Motor neuron (in vitro differentiated cells): Measurements from ENCODE around the gene PRRT1. TPM values are rescaled to one million over a fixed set of nuclear protein-coding genes. Genes with fewer than 3 reads are reported as not detected.

Experiments used
- ATAC-seq, 8 experiments: fragments of 200-7000 bp; cut with Tn5 transposase; replicated peaks in 6 of 8; 2 replicates each; pipeline ENCODE4 v1.8.0; 2021; ENCODE audit warnings: mild to moderate bottlenecking in 8 of 8, moderate library complexity in 8 of 8
- H3K27ac ChIP-seq, 2 donors: fragments of 250-450 bp; sonication (Bioruptor Pico); 2 replicates each; pipeline ENCODE4 v1.9.0; 2021; ENCODE audit warnings: antibody characterized with exemption in 2 of 2, mild to moderate bottlenecking in 2 of 2, moderate library complexity in 1 of 2
- H3K4me1 ChIP-seq, 2 donors: fragments of 250-450 bp; sonication (Bioruptor Pico); replicated peaks in 1 of 2; 2 replicates each; pipeline ENCODE4 v1.6.1; 2021; ENCODE audit warnings: antibody characterized with exemption in 2 of 2, mild to moderate bottlenecking in 2 of 2, moderate library complexity in 1 of 2
- H3K4me3 ChIP-seq, 5 donors: fragments of 250-450 bp; sonication (Bioruptor Pico); 2 replicates each; pipeline ENCODE4 v1.9.0; 2021; ENCODE audit warnings: antibody characterized with exemption in 5 of 5, mild to moderate bottlenecking in 5 of 5, moderate library complexity in 4 of 5
- WGBS, 10 experiments: fragments of 450-650 bp; shearing (Covaris generic); methylation state at CpG; one replicate each; pipeline ENCODE4 v1.0.0; 2022; 5-methylcytosine and 5-hydroxymethylcytosine counted together
- in situ Hi-C, 9 experiments: fragments of 400-800 bp; cut with MboI; loops; one replicate each; pipeline ENCODE4 v1.15.0; 2021; ENCODE audit warnings: low sequenced_read_pairs in 9 of 9, low pct_unique_long_range_greater_than_20kb in 2 of 9; ENCODE audit not compliant: unreplicated experiment in 9 of 9
- total RNA-seq, 8 experiments: library from RNA; unstranded; fragments of 300-600 nt; gene quantifications; 2 replicates each; pipeline versions ENCODE4 v1.2.3 to v1.2.4, GENCODE V29; 2022

Gene PRRT1
- total RNA-seq, 8 experiments from 2014 or later, result 0.50 to 2.9 (median 1.1) TPM

DNA sequence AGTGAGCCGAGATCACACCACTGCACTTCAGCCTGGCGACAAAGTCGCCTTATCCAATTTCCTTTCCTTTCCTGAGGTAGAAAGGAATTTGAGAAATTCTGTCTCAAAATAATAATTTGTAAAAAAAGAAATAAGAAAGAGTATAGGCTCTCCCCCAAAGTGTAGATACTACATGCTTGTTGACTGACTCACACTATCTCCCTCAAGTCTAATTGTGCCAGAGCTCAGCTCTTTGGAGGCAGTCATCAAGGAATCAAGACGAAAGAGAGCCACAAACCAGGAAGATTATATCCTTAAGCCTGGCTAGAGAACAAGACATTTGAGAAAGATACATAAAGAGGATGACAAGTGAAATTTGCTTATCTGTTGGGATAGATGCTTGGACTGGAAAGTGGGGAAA, 18.0 kb downstream of the PRRT1 start:
- in situ Hi-C loops, result no loop called here
- 0 to 83% (median 63%) methylated on average over 1 to 3 of the region's 4 CpGs for WGBS, 10 experiments
- no peak for ATAC-seq

DNA sequence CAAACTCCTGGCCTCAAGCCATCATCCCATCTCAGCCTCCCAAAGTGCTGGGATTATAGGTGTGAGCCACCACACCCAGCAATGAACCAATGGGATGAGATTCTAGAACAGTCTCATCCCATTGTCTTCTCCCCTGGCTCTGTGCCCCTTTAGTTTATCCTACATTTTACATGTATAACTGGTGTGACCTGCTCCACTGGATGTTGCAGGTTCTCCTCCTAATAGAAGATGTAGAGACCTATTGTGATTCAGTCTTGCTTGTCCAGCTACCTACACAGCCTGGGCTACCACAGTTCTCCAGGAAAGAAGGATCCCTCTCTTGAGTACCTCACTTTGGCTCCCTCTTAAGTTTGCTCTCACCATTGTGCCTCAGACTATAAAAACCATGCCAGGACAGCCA, 19.6 kb downstream of the PRRT1 start:
- Histone ChIP-seq H3K27ac (no peak overlapping the region), H3K4me1 (peaks cover 15 to 16% of the 10 kb centered on the region in 2 donors), H3K4me3 (no peak overlapping the region)
- no peak for ATAC-seq
- in situ Hi-C loops, result no loop called here

More for the DNA sequence above, 18.0 kb downstream of the PRRT1 start:
- H3K4me1 ChIP-seq, result peaks cover 8 to 9% of the 10 kb centered on the region in 2 donors
- H3K27ac ChIP-seq, result no peak overlapping the region
- no peak overlapping the region for H3K4me3 ChIP-seq

GRCh38 chr6:32131439-32131948, 20.2 kb downstream of the PRRT1 start:
- 65 to 100% (median 91%) methylated on average over 1 to 6 of the region's 14 CpGs; no CpG with 5 or more reads in 4 of the 10 experiments for WGBS, 10 experiments
- in situ Hi-C loops, result no loop called here
- Histone ChIP-seq H3K4me1 (peaks cover 19 to 20% of the 10 kb centered on the region in 2 donors), H3K27ac (no peak overlapping the region), H3K4me3 (no peak overlapping the region)
- ATAC-seq, result no peak

DNA sequence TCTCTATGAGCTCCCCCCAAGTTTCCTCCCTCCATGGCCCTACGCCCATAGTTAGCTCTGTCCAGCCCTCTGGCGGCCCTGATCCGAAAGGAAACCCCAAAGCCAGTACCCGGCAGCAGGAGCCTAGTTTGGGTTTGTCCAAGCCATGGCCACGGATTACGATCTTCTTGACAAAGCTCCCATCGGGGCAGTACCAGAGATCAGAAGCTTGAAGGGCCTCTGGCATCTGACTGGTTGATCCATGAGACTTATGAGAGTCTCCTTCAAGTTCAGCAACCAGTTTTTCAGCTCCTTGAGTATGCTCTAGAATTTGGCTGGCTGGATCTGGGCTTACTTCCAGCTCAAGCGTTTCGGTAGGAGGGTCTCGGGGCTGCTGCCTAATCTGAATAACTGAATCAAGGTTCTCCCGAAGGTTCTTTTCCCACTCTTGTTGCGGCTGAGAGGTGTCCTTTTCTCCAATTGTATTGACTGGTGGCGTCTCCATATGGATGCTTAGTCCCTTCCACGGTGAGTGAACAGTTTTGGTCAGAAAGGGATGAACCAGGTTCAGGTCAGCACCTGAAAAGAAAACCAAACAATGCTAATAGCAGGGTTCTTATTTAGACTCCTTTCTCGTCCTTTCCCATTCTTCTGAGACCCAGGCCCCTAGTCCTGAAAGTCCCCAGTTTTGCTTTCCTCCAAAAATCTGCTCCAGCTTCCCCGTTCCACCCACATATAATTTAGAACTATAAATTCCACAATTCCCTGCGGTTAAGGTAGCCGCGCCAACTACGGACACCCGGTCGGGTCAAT, 22.2 kb downstream of the PRRT1 start:
- peak in 2 of 8 experiments; percentile 8 to 12 for ATAC-seq
- in situ Hi-C loops, result no loop called here
- H3K27ac ChIP-seq, result peak overlapping the region; percentile 42 to 59
- H3K4me3 ChIP-seq, result peak overlapping the region; percentile 56 to 71 (median 60)
- 0 to 34% (median 15%) methylated on average over 2 to 16 of the region's 22 CpGs; no CpG with 5 or more reads in 2 of the 10 experiments for WGBS, 10 experiments
- peaks cover 19 to 20% of the 10 kb centered on the region in 2 donors for H3K4me1 ChIP-seq

DNA sequence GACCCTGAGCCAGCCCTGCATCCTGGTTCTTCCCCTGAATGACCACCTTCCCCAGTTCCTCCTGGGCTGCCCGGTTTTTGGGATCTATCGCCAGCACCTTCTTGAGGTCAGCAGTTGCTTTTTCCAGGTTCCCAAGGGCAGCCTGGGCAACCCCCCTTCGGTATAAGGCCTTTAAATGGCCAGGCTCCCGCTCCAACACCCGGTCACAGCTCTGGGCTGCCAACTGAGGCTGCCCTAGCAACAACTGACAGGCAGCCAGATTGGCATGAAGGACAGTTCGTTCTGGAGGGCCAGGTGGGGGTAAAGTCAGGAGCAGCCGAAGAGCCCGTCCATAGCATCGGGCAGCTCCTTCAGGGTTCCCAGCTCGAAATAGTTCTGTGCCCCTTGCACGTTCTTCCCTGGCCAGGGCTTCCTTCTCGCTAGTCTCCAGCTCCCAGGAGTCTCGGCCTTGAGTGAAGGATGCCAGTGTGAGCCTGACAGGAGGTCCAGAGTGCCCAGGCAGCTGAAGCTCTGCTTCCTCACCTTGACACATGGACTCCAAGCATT, 22.9 kb downstream of the PRRT1 start:
- in situ Hi-C loops, result no loop called here
- no peak for ATAC-seq
- Histone ChIP-seq H3K4me1 (peaks cover 19 to 20% of the 10 kb centered on the region in 2 donors), H3K27ac (peak overlapping the region in 1 of 2 donors; percentile 17), H3K4me3 (peak overlapping the region; percentile 56 to 71 (median 60))
- WGBS, 10 experiments, result 0 to 92% (median 73%) methylated on average over 1 to 8 of the region's 13 CpGs; no CpG with 5 or more reads in 4 of the 10 experiments

GRCh38 chr6:32127717-32128592, 23.8 kb downstream of the PRRT1 start, which contains the start of gene ATF6B:
Gene ATF6B, minus strand, starts transcription at chr6:32128246. Its CDS starts 39 bp downstream, at chr6:32128207.
- 0% methylated on average over 1 to 6 of the region's 44 CpGs; no CpG with 5 or more reads in 3 of the 10 experiments for WGBS, 10 experiments
- in situ Hi-C loops, result no loop called here
- Histone ChIP-seq H3K27ac (peak within 1 kb of the TSS; percentile 95), H3K4me3 (peak within 1 kb of the TSS; percentile 85 to 99 (median 94)), H3K4me1 (peaks cover 19 to 20% of the 10 kb centered on the region in 2 donors)
- peak; percentile 78 to 95 (median 92) for ATAC-seq

GRCh38 chr6:32127409-32127716, 24.4 kb downstream of the PRRT1 start:
- no peak for ATAC-seq
- 0 to 39% (median 6%) methylated on average over 2 to 7 of the region's 9 CpGs; no CpG with 5 or more reads in 4 of the 10 experiments for WGBS, 10 experiments
- Histone ChIP-seq H3K27ac (peak overlapping the region; percentile 95), H3K4me3 (peak overlapping the region; percentile 85 to 99 (median 94)), H3K4me1 (peaks cover 19 to 20% of the 10 kb centered on the region in 2 donors)
- in situ Hi-C loops, result no loop called here

DNA sequence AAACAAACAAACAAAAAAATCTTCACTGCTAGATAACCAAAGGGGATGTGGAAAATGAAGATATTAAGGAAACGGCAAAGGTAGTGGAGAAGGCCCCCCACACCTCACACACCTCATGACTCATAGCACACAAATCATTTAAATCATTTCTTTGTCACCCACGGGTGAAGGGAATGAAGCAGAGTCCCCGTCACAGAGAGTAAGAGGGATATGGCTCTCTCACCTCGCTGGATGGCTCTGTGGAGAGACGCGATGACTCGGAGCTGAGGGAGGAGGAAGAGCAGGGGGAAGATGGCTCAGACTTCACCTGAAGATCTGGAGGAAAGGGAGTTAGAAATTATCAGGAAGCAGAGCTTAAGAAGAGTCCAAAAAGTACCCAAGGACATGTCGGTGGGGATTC, 24.9 kb downstream of the PRRT1 start:
- in situ Hi-C loops, result no loop called here

GRCh38 chr6:32123681-32124080, 28.1 kb downstream of the PRRT1 start:
- H3K4me1 ChIP-seq, result peaks cover 13% of the 10 kb centered on the region in 2 donors
- WGBS, 10 experiments, result 63 to 100% (median 100%) methylated on average over 1 to 3 of the region's 4 CpGs; no CpG with 5 or more reads in 5 of the 10 experiments
- H3K4me3 ChIP-seq, result no peak overlapping the region
- no peak for ATAC-seq
- no peak overlapping the region for H3K27ac ChIP-seq
- in situ Hi-C loops, result no loop called here

More for the DNA sequence above, 24.9 kb downstream of the PRRT1 start:
- 54 to 90% (median 60%) methylated on average over 2 to 7 of the region's 8 CpGs; no CpG with 5 or more reads in 2 of the 10 experiments for WGBS, 10 experiments
- H3K4me1 ChIP-seq, result peaks cover 19 to 20% of the 10 kb centered on the region in 2 donors
- no peak for ATAC-seq
- H3K4me3 ChIP-seq, result peak overlapping the region; percentile 85 to 99 (median 94)
- no peak overlapping the region for H3K27ac ChIP-seq

DNA sequence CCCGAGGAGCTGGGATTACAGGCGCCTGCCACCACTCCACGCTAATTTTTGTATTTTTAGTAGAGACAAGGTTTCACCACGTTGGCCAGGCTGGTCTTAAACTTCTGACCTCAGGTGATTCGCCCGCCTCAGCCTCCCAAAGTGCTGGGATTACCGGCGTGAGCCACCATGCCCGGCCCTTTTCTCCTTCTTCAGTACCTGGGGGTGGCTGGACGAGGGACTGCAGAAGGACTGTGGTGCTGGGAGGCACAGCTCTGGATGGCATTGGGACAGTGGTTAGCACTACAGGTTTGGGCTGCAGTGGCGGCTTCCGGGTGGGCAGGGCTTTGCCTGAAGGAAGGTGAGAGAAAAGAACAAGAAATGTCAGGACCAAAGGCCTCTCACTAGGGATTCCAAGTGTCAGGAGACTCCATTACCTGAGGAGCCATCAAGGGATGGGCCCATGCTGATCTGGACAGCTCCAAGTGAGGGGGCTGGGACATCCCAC, 31.1 kb downstream of the PRRT1 start:
- Histone ChIP-seq H3K27ac (no peak overlapping the region), H3K4me3 (no peak overlapping the region), H3K4me1 (peaks cover 3% of the 10 kb centered on the region in 2 donors)
- ATAC-seq, result no peak
- WGBS, 10 experiments, result 0 to 100% (median 93%) methylated on average over 1 to 9 of the region's 12 CpGs; no CpG with 5 or more reads in 2 of the 10 experiments
- in situ Hi-C loops, result no loop called here

DNA sequence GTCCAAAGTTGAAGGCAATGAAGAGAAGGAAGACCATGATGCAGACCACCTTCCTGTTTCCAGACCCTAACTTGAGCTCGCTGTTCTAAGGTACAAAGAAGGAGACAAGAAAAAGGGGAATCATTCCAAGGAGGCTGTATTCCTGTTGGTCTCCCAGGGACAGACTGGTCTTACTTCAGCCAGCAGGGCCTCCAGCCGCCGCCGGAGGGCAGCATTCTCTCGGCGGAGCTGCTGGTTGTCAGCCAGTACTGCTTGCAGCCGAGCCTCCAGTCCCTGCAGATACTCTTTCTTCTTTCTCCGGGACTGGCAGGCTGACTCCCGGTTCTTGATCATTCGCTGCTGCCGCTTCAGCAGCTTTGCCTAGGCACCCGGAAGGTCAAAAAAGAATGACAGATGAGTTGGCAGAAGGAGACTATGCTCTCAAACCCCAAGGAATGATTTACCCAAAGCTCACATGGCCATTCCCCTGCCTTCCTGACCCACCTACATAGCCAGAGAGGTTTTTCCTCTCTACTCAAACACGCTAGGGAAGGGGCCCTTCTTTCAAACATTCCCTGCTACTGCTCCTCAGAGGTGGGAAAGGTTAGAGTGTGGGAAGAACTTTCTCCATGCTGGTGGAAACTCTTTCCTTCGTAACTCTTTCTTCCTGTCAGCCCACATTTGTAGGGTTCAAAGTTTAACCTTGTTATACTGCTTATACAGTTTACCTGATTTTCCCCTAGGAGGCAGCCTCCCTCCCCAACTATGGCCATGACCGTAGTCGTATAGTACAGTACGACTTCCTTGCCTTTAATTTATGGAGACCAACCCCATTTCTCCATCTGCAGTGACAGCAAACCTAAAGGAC, 32.7 kb downstream of the PRRT1 start:
- Histone ChIP-seq H3K27ac (no peak overlapping the region), H3K4me1 (peaks cover 3% of the 10 kb centered on the region in 2 donors), H3K4me3 (peak overlapping the region in 2 of 5 donors; percentile 1 to 15)
- ATAC-seq, result peak; percentile 27 to 96 (median 93)
- in situ Hi-C loops, result no loop called here
- WGBS, 10 experiments, result 4 to 89% (median 55%) methylated on average over 1 to 14 of the region's 17 CpGs; no CpG with 5 or more reads in 1 of the 10 experiments

DNA sequence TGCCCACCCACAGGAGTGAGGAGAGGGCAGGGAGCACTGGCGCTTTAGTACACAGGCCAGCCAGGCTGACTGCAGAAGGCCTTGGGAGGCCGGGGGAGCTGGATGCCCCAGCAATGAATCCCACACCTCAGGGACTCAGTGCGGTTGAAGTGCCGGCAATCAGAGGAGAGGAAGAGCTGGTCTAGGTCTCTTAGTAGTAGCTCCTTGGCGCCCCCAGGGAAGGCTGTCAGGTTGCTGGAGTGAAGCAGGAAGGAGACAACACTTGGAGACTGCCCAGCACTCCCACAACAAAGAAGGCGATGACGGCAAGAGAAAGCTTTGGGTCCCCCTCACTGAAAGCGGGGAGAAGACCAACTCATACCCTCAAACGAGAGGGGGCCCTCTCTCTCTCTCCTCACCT, 34.3 kb downstream of the PRRT1 start:
- Histone ChIP-seq H3K4me1 (peaks cover 3% of the 10 kb centered on the region in 2 donors), H3K27ac (no peak overlapping the region), H3K4me3 (no peak overlapping the region)
- in situ Hi-C loops, result no loop called here
- 82 to 100% (median 92%) methylated on average over 1 to 8 of the region's 9 CpGs; no CpG with 5 or more reads in 6 of the 10 experiments for WGBS, 10 experiments
- ATAC-seq, result no peak
